H9 (cell line): Measurements from ENCODE around the gene PRKCD. TPM values are rescaled to one million over a fixed set of nuclear protein-coding genes. Genes with fewer than 3 reads are reported as not detected.

Source experiments
- DNase-seq: peaks from one replicate; pipeline ENCODE4 v3.0.0-alpha.2; 2017
- H2AFZ ChIP-seq: one replicate; pipeline ENCODE4 v1.6.1; 2013; ENCODE audit warnings: mild to moderate bottlenecking, low read length, control low read depth, moderate library complexity
- H2AK5ac ChIP-seq: 2 replicates; pipeline ENCODE4 v1.6.1; 2013; ENCODE audit warnings: low read length, control low read depth, mixed read lengths; ENCODE audit not compliant: insufficient read length
- H2BK120ac ChIP-seq: one replicate; pipeline ENCODE4 v1.6.1; 2013; ENCODE audit warnings: low read depth, mild to moderate bottlenecking, low read length, control low read depth, inconsistent platforms; ENCODE audit not compliant: poor library complexity, severe bottlenecking
- H2BK12ac ChIP-seq: 2 replicates; pipeline ENCODE4 v1.6.1; 2013; ENCODE audit warnings: low read length, control low read depth, mixed read lengths, low read depth; ENCODE audit not compliant: insufficient read length
- H2BK15ac ChIP-seq: 2 replicates; pipeline ENCODE4 v1.6.1; 2013; ENCODE audit warnings: low read depth, low read length, control low read depth
- H2BK20ac ChIP-seq: one replicate; pipeline ENCODE4 v1.6.1; 2013; ENCODE audit warnings: low read depth, mild to moderate bottlenecking, low read length, control low read depth, inconsistent platforms; ENCODE audit not compliant: poor library complexity, severe bottlenecking
- H2BK5ac ChIP-seq: 2 replicates; pipeline ENCODE4 v1.6.1; 2013; ENCODE audit warnings: low read length, control low read depth, mixed read lengths; ENCODE audit not compliant: insufficient read length
- H3K14ac ChIP-seq: 2 replicates; pipeline ENCODE4 v1.6.1; 2013; ENCODE audit warnings: low read length, control low read depth; ENCODE audit not compliant: insufficient read depth
- H3K18ac ChIP-seq: 2 replicates; pipeline ENCODE4 v1.6.1; 2013; ENCODE audit warnings: low read depth, mild to moderate bottlenecking, mixed read lengths, low read length, control low read depth; ENCODE audit not compliant: insufficient read length
- H3K23ac ChIP-seq: 2 replicates; pipeline ENCODE4 v1.6.1; 2013; ENCODE audit warnings: low read length, control low read depth, mixed read lengths, low read depth; ENCODE audit not compliant: insufficient read length
- H3K23me2 ChIP-seq: 2 replicates; pipeline ENCODE4 v1.6.1; 2013; ENCODE audit warnings: low read depth, mild to moderate bottlenecking, mixed read lengths, low read length, control low read depth; ENCODE audit not compliant: insufficient read length, poor library complexity, severe bottlenecking
- H3K27ac ChIP-seq: 2 replicates; pipeline ENCODE4 v1.5.1; 2013; ENCODE audit warnings: low read length, control low read depth, mixed read lengths, low read depth; ENCODE audit not compliant: insufficient read length
- H3K27me3 ChIP-seq: 2 replicates; pipeline ENCODE4 v1.6.1; 2013; ENCODE audit warnings: low read length, control low read depth, inconsistent platforms; ENCODE audit not compliant: insufficient read depth
- H3K4ac ChIP-seq: 2 replicates; pipeline ENCODE4 v1.6.1; 2013; ENCODE audit warnings: low read depth, mild to moderate bottlenecking, control low read depth, inconsistent platforms, low read length, moderate library complexity
- H3K4me1 ChIP-seq: 2 replicates; pipeline ENCODE4 v1.6.1; 2013; ENCODE audit warnings: low read length, control low read depth, inconsistent platforms; ENCODE audit not compliant: insufficient read depth
- H3K4me2 ChIP-seq: 2 replicates; pipeline ENCODE4 v1.6.1; 2013; ENCODE audit warnings: low read length, control low read depth, mixed read lengths; ENCODE audit not compliant: insufficient read length, insufficient read depth
- H3K56ac ChIP-seq: 2 replicates; pipeline ENCODE4 v1.6.1; 2013; ENCODE audit warnings: low read depth, mild to moderate bottlenecking, mixed read lengths, low read length, control low read depth; ENCODE audit not compliant: insufficient read length
- H3K79me1 ChIP-seq: 2 replicates; pipeline ENCODE4 v1.6.1; 2013; ENCODE audit warnings: low read depth, mild to moderate bottlenecking, moderate library complexity, low read length, control low read depth, inconsistent platforms; ENCODE audit not compliant: insufficient read depth, poor library complexity, severe bottlenecking
- H3K79me2 ChIP-seq: 2 replicates; pipeline ENCODE4 v1.6.1; 2013; ENCODE audit warnings: low read length, control low read depth, inconsistent platforms; ENCODE audit not compliant: insufficient read depth
- H3K9ac ChIP-seq: 2 replicates; pipeline ENCODE4 v1.6.1; 2013; ENCODE audit warnings: low read length, control low read depth, mixed read lengths; ENCODE audit not compliant: insufficient read length; ENCODE audit errors: extremely low read depth
- H3K9me3 ChIP-seq: one replicate; pipeline ENCODE4 v1.6.1; 2013; ENCODE audit warnings: low read depth, low read length, inconsistent platforms; ENCODE audit not compliant: control insufficient read depth
- H3T11ph ChIP-seq: one replicate; pipeline ENCODE4 v1.6.1; 2013; ENCODE audit warnings: mild to moderate bottlenecking, low read length, control low read depth, inconsistent platforms
- H4K20me1 ChIP-seq: one replicate; pipeline ENCODE4 v1.6.1; 2013; ENCODE audit not compliant: control insufficient read depth, insufficient read length, insufficient read depth
- H4K5ac ChIP-seq: 2 replicates; pipeline ENCODE4 v1.6.1; 2013; ENCODE audit warnings: low read depth, mild to moderate bottlenecking, mixed read lengths, low read length, control low read depth; ENCODE audit not compliant: insufficient read length
- H4K8ac ChIP-seq: replicated peaks from 2 replicates; pipeline ENCODE4 v1.6.1; 2013; ENCODE audit warnings: low read length, control low read depth, mixed read lengths, low read depth; ENCODE audit not compliant: insufficient read length
- H4K91ac ChIP-seq: 2 replicates; pipeline ENCODE4 v1.6.1; 2013; ENCODE audit warnings: low read depth, mild to moderate bottlenecking, moderate library complexity, mixed read lengths, low read length, control low read depth; ENCODE audit not compliant: insufficient read length
- H3K27ac Mint-ChIP-seq, 3 experiments: 2 replicates in 2 of 3; 3 replicates in 1 of 3; pipeline ENCODE4 v1.8.0; 2020 to 2021; ENCODE audit warnings: mixed read lengths in 3 of 3, mild to moderate bottlenecking in 1 of 3, moderate library complexity in 1 of 3
- H3K27me3 Mint-ChIP-seq: 2 replicates; pipeline ENCODE4 v1.8.0; 2021; ENCODE audit warnings: low read depth, mild to moderate bottlenecking, moderate library complexity, mixed read lengths
- H3K36me3 Mint-ChIP-seq, 3 experiments: 2 replicates in 2 of 3; 3 replicates in 1 of 3; pipeline ENCODE4 v1.8.0; 2020 to 2021; ENCODE audit warnings: low read depth in 3 of 3, mixed read lengths in 3 of 3; ENCODE audit not compliant: insufficient read depth in 1 of 3
- H3K4me1 Mint-ChIP-seq, 2 experiments: 2 replicates each; pipeline ENCODE4 v1.8.0; 2020; ENCODE audit warnings: mixed read lengths in 2 of 2
- H3K4me3 Mint-ChIP-seq, 2 experiments: 2 replicates in 1 of 2; 3 replicates in 1 of 2; pipeline ENCODE4 v1.8.0; 2020 to 2021; ENCODE audit warnings: mild to moderate bottlenecking in 2 of 2, mixed read lengths in 2 of 2, moderate library complexity in 1 of 2
- H3K9me3 Mint-ChIP-seq, 2 experiments: 2 replicates in 1 of 2; 3 replicates in 1 of 2; pipeline ENCODE4 v1.8.0; 2020; ENCODE audit warnings: mild to moderate bottlenecking in 2 of 2, mixed read lengths in 2 of 2, moderate library complexity in 1 of 2
- CTCF ChIP-seq: fragments of 200-600 bp; sonication (generic); conservative IDR thresholded peaks from 3 replicates; pipeline ENCODE4 v1.8.0; 2021; ENCODE audit warnings: antibody characterized with exemption, mild to moderate bottlenecking
- WGBS: extraction: QIAGEN DNeasy Blood & Tissue Kit; methylation state at CpG from one replicate; pipeline ENCODE4 v1.1.7; 2013; ENCODE audit warnings: missing lambda C conversion rate, low lambda C conversion rate, mixed read lengths; ENCODE audit not compliant: insufficient read length; ENCODE audit errors: extremely low coverage; 5-methylcytosine and 5-hydroxymethylcytosine counted together
- total RNA-seq: library from RNA; stranded (reverse); gene quantifications from 2 replicates; pipeline ENCODE4 v1.2.1, GENCODE V29; 2021

The PRKCD gene
- total RNA-seq, 1 experiment from 2014 or later: 23.7 TPM

DNA sequence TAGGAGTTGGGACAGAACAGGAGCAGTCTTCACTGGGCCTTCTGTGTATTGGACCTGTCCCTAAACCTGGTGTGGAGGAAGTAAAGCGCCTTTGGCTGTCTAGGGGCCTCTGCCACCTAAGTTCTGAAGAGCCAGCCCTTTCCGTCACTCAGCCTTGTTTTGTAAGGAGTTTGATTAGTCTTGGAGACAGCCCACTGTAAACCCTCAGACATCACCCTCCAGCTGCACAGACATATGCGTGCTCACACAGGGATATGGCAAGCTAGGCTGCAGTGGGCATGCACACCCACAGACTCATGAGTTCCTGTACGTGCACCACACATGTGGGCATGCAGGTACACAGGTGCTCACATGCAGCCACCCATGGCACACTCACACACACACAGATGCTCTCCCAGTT lies 5.2 kb downstream of the PRKCD start:
- no peaks in the 10 kb centered on the region for H3K9me3 Mint-ChIP-seq
- peaks cover 43 to 52% of the 10 kb centered on the region in 2 experiments for H3K4me1 Mint-ChIP-seq
- H3K36me3 Mint-ChIP-seq: no peaks in the 10 kb centered on the region; a peak in 1 of 7 replicates
- Histone ChIP-seq H3K18ac (no peak overlapping the region), H4K91ac (no peak overlapping the region), H2BK12ac (no peak overlapping the region), H3K27me3 (no peaks in the 10 kb centered on the region; the same call in 1 of the 2 replicates), H3K9me3 (no peaks in the 10 kb centered on the region), H2AK5ac (no peak overlapping the region), H3K9ac (no peak overlapping the region), H2BK20ac (no peak overlapping the region), H3K23me2 (no peaks in the 10 kb centered on the region), H3K4me1 (peaks cover 5% of the 10 kb centered on the region; the same call in 1 of the 2 replicates), H3K27ac (no peak overlapping the region), H4K5ac (no peak overlapping the region), H3K56ac (no peak overlapping the region), H2BK5ac (no peak overlapping the region), H2BK15ac (no peak overlapping the region), H4K20me1 (peaks cover 2% of the 10 kb centered on the region), H3K4ac (no peak overlapping the region), H3K4me2 (no peak overlapping the region), H3K79me1 (no peaks in the 10 kb centered on the region), H2BK120ac (no peak overlapping the region), H3K14ac (no peak overlapping the region), H3T11ph (no peak overlapping the region), H3K23ac (no peak overlapping the region), H2AFZ (no peak overlapping the region), H3K79me2 (no peaks in the 10 kb centered on the region; the same call in 1 of the 2 replicates), H4K8ac (no peak overlapping the region)
- no peak overlapping the region for H3K4me3 Mint-ChIP-seq
- no peak for DNase-seq
- TF ChIP-seq CTCF: no peak
- peaks cover 3% of the 10 kb centered on the region for H3K27me3 Mint-ChIP-seq
- WGBS: no CpG with 5 or more reads among the region's 4 CpGs
- no peak overlapping the region; a peak in 1 of 7 replicates for H3K27ac Mint-ChIP-seq
